ENCODE results near the gene MAP2K5.
A peak's percentile ranks its signal among the peaks of the same experiment; 100 is the strongest.

The MAP2K5 gene

GRCh38 chr15:67521783-67522568 lies 20.5 kb upstream of the MAP2K5 start:
- DNase-seq: peak; percentile 64

- no peak for DNase-seq
These were observed 19.2 kb upstream of the MAP2K5 start for GRCh38 chr15:67523330-67523729.

- DNase-seq: no peak
These were observed 18.3 kb upstream of the MAP2K5 start for GRCh38 chr15:67524235-67524634.

- no peak for DNase-seq
These were observed 14.0 kb upstream of the MAP2K5 start for GRCh38 chr15:67528513-67528912.

- DNase-seq: peak; percentile 59
These were observed 11.1 kb upstream of the MAP2K5 start for GRCh38 chr15:67531379-67531914.

GRCh38 chr15:67533873-67534272 lies 8.6 kb upstream of the MAP2K5 start:
- DNase-seq: no peak

- DNase-seq: no peak
These were observed 8.1 kb upstream of the MAP2K5 start for GRCh38 chr15:67534360-67534759.

- no peak for DNase-seq
These were observed 4.7 kb upstream of the MAP2K5 start for GRCh38 chr15:67537771-67538170.

- no peak for DNase-seq
These were observed 830 bp downstream of the MAP2K5 start for GRCh38 chr15:67543348-67543718.

- DNase-seq: no peak
These were observed 2.0 kb downstream of the MAP2K5 start for GRCh38 chr15:67544475-67544874.

GRCh38 chr15:67545864-67546263 lies 3.4 kb downstream of the MAP2K5 start:
- DNase-seq: no peak

- DNase-seq: no peak
These were observed 4.6 kb downstream of the MAP2K5 start for GRCh38 chr15:67547064-67547463.

- DNase-seq: no peak
These were observed 5.3 kb downstream of the MAP2K5 start for GRCh38 chr15:67547836-67548235.

- DNase-seq: no peak
These were observed 5.8 kb downstream of the MAP2K5 start for GRCh38 chr15:67548236-67548852.

- peak; percentile 56 for DNase-seq
These were observed 6.6 kb downstream of the MAP2K5 start for GRCh38 chr15:67548862-67549651.

GRCh38 chr15:67549736-67550135 lies 7.2 kb downstream of the MAP2K5 start:
- no peak for DNase-seq

GRCh38 chr15:67550522-67550921 lies 8.0 kb downstream of the MAP2K5 start:
- DNase-seq: no peak

GRCh38 chr15:67551207-67551743 lies 8.8 kb downstream of the MAP2K5 start:
- no peak for DNase-seq

- DNase-seq: no peak
These were observed 12.1 kb downstream of the MAP2K5 start for GRCh38 chr15:67554580-67554979.

- no peak for DNase-seq
These were observed 14.6 kb downstream of the MAP2K5 start for GRCh38 chr15:67556976-67557570.

- no peak for DNase-seq
These were observed 16.0 kb downstream of the MAP2K5 start for GRCh38 chr15:67558502-67558901.

- DNase-seq: no peak
These were observed 16.7 kb downstream of the MAP2K5 start for GRCh38 chr15:67559158-67559557.

GRCh38 chr15:67559576-67559975 lies 17.1 kb downstream of the MAP2K5 start:
- DNase-seq: no peak
